GM12878 (cell line): ENCODE results near the gene NSUN2. TPM values are rescaled to one million over a fixed set of nuclear protein-coding genes. Genes with fewer than 3 reads are reported as not detected.
A peak's percentile ranks its signal among the peaks of the same experiment; 100 is the strongest.

Experiments used
- ATAC-seq: fragments of 200-7000 bp; cut with Tn5 transposase; 3 replicates; pipeline ENCODE4 v1.9.1; 2020; ENCODE audit warnings: mild to moderate bottlenecking, moderate library complexity
- BruUV-seq: library from RNA; stranded (reverse); fragments of 400-500 nt; replicated peaks from 2 replicates; lab custom pipeline; 2021; lab: Mats Ljungman, UMichigan
- CTCF ChIA-PET: fragments of 300-600 bp; sonication (Branson Sonifier 250); formaldehyde crosslinking; extraction: SDS; loops from one replicate; lab custom pipeline; 2021; ENCODE audit warnings: inconsistent platforms; lab: Yijun Ruan, JAX
- POLR2A ChIA-PET: fragments of 350-600 bp; formaldehyde crosslinking; extraction: SDS; loops from one replicate; lab custom pipeline; 2021; ENCODE audit warnings: inconsistent platforms; lab: Charles Lee
- RAD21 ChIA-PET: fragments of 300-600 bp; sonication (Branson Sonifier 250); formaldehyde crosslinking; loops from one replicate; lab custom pipeline; 2023; ENCODE audit warnings: antibody characterized with exemption; ENCODE audit not compliant: unreplicated experiment; lab: Charles Lee
- SMC1A ChIA-PET: fragments of 300-600 bp; sonication (Branson Sonifier 250); formaldehyde crosslinking; loops from one replicate; lab custom pipeline; 2023; ENCODE audit not compliant: unreplicated experiment, uncharacterized antibody; lab: Charles Lee
- DNase-seq: peaks from one replicate; pipeline ENCODE4 v3.0.0-alpha.2; 2011; ENCODE audit warnings: low read depth, low spot score
- FAIRE-seq: peaks from 3 replicates; lab custom pipeline; 2011; peaks lifted over from hg19 to GRCh38; lab: Jason Lieb, UNC
- H2AFZ ChIP-seq: 2 replicates; pipeline ENCODE4 v1.6.0; 2011; ENCODE audit warnings: low read depth, low read length, control low read depth; ENCODE audit not compliant: control insufficient read depth
- H3K27ac ChIP-seq: 2 replicates; pipeline ENCODE4 v1.5.1; 2011; ENCODE audit warnings: control low read depth; ENCODE audit not compliant: control insufficient read depth, insufficient read depth
- H3K27me3 ChIP-seq, 2 experiments: replicated peaks in 1 of 2; 2 replicates each; pipeline versions ENCODE4 v1.6.0 to v1.6.1; 2011; ENCODE audit warnings: low read length in 1 of 2; ENCODE audit not compliant: control insufficient read depth in 2 of 2, insufficient read depth in 2 of 2
- H3K36me3 ChIP-seq, 2 experiments: 2 replicates each; pipeline ENCODE4 v1.5.1; 2011; ENCODE audit warnings: low read length in 1 of 2; ENCODE audit not compliant: control insufficient read depth in 2 of 2, insufficient read depth in 2 of 2
- H3K4me1 ChIP-seq: 2 replicates; pipeline ENCODE4 v1.6.1; 2011; ENCODE audit warnings: mild to moderate bottlenecking, low read length, moderate library complexity, mixed read lengths; ENCODE audit not compliant: control insufficient read depth, insufficient read depth
- H3K4me2 ChIP-seq: 2 replicates; pipeline ENCODE4 v1.6.0; 2011; ENCODE audit warnings: control low read depth; ENCODE audit not compliant: control insufficient read depth, insufficient read depth
- H3K4me3 ChIP-seq: fragments of 200-600 bp; sonication (generic); 2 replicates; pipeline ENCODE4 v1.5.1; 2016
- H3K79me2 ChIP-seq: 2 replicates; pipeline ENCODE4 v1.6.0; 2011; ENCODE audit warnings: low read length; ENCODE audit not compliant: control insufficient read depth, insufficient read depth
- H3K9ac ChIP-seq: 2 replicates; pipeline ENCODE4 v1.8.0; 2011; ENCODE audit warnings: low read length, control low read depth, mixed read lengths; ENCODE audit not compliant: control insufficient read depth, insufficient read depth
- H3K9me3 ChIP-seq: replicated peaks from 3 replicates; pipeline ENCODE4 v1.5.1; 2011; ENCODE audit warnings: mild to moderate bottlenecking, low read length; ENCODE audit not compliant: control insufficient read depth, insufficient read depth
- H4K20me1 ChIP-seq: 2 replicates; pipeline ENCODE4 v1.6.0; 2011; ENCODE audit not compliant: control insufficient read depth, insufficient read depth
- EGR1 ChIP-seq, 2 experiments: IDR thresholded peaks; 1 replicate in 1 of 2; 2 replicates in 1 of 2; pipeline ENCODE4 v1.6.1; 2011 to 2012; ENCODE audit warnings: low read depth in 2 of 2, low read length in 2 of 2, borderline replicate concordance in 1 of 2, mild to moderate bottlenecking in 1 of 2, moderate library complexity in 1 of 2
- ETV6 ChIP-seq, 2 experiments: fragments of 450-650 bp in 1 of 2; IDR thresholded peaks in 1 of 2; conservative IDR thresholded peaks in 1 of 2; 2 replicates each; pipeline ENCODE4 v1.6.1; 2014; ENCODE audit warnings: antibody characterized with exemption in 1 of 2, borderline replicate concordance in 1 of 2, low read depth in 1 of 2, mild to moderate bottlenecking in 1 of 2, moderate library complexity in 1 of 2
- MXI1 ChIP-seq: fragments of 150-350 bp; IDR thresholded peaks from 2 replicates; pipeline ENCODE4 v1.6.1; 2011; ENCODE audit warnings: low read depth, mild to moderate bottlenecking, inconsistent platforms, low read length, improper control_type of control experiment
- NFXL1 ChIP-seq: fragments of 450-650 bp; IDR thresholded peaks from 2 replicates; pipeline ENCODE4 v1.6.1; 2017; ENCODE audit warnings: antibody characterized with exemption, mild to moderate bottlenecking, borderline replicate concordance
- NFYB ChIP-seq: IDR thresholded peaks from 2 replicates; pipeline ENCODE4 v1.6.1; 2011; ENCODE audit warnings: low read depth, mild to moderate bottlenecking, low read length, improper control_type of control experiment, moderate library complexity; ENCODE audit not compliant: insufficient read depth
- POLR2AphosphoS5 ChIP-seq: IDR thresholded peaks from 2 replicates; pipeline ENCODE4 v1.6.1; 2011; ENCODE audit warnings: mild to moderate bottlenecking, low read length, inconsistent platforms
- POU2F2 ChIP-seq: IDR thresholded peaks from 3 replicates; pipeline ENCODE4 v1.6.1; 2011; ENCODE audit warnings: low read depth, mild to moderate bottlenecking, low read length, borderline replicate concordance
- RAD21 ChIP-seq: IDR thresholded peaks from 2 replicates; pipeline ENCODE4 v1.6.1; 2011; ENCODE audit warnings: mild to moderate bottlenecking, low read depth, low read length, moderate library complexity; ENCODE audit not compliant: insufficient read depth
- RAD51 ChIP-seq: fragments of 450-650 bp; IDR thresholded peaks from 2 replicates; pipeline ENCODE4 v1.6.1; 2016; ENCODE audit warnings: moderate library complexity, mild to moderate bottlenecking, inconsistent platforms
- SREBF1 ChIP-seq: IDR thresholded peaks from 2 replicates; pipeline ENCODE4 v1.6.1; 2012; ENCODE audit warnings: mild to moderate bottlenecking, low read length
- STAT1 ChIP-seq: fragments of 450-650 bp; conservative IDR thresholded peaks from 2 replicates; pipeline ENCODE4 v1.6.1; 2014; ENCODE audit warnings: antibody characterized with exemption, mild to moderate bottlenecking
- whole genome bisulfite sequencing: methylation state at CpG from one replicate; pipeline ENCODE4 v1.1.6; 2016; ENCODE audit warnings: low lambda C conversion rate; ENCODE audit not compliant: insufficient replicate concordance, insufficient coverage; ENCODE audit errors: missing lambda C conversion rate; 5-methylcytosine and 5-hydroxymethylcytosine counted together
- in situ Hi-C: fragments of 300-500 bp; cut with MboI; formaldehyde crosslinking; loops from 9 replicates; pipeline ENCODE4 v1.14.3; 2018; ENCODE audit warnings: mixed read lengths
- intact Hi-C: fragments of 100-400 bp; cut with micrococcal nuclease; formaldehyde crosslinking; loops from one replicate; pipeline ENCODE4 v1.14.2; 2022; ENCODE audit not compliant: unreplicated experiment
- polyA plus RNA-seq, 11 experiments: library from polyadenylated mRNA; depleted of rRNA in 4 of 11; unstranded in 6 of 11; stranded (reverse) in 5 of 11; fragments of >200 nt; fragmentation: Nextera tagmentation in 4 of 11; fragmentation: Illumina TruSeq in 1 of 11; extraction: Ambion mirVana in 4 of 11; extraction: Trizol in 1 of 11; gene quantifications; 1 replicate in 1 of 11; 2 replicates in 10 of 11; pipeline versions ENCODE4 v1.2.1 to v1.2.3, GENCODE V29; 2011 to 2016; ENCODE audit warnings: inconsistent platforms in 2 of 11, missing spikeins in 2 of 11, low read depth in 1 of 11
- total RNA-seq, 4 experiments: library from RNA; depleted of rRNA in 3 of 4; stranded (reverse); fragments of >200 nt in 3 of 4; fragmentation: Illumina TruSeq in 1 of 4; extraction: Trizol in 1 of 4; gene quantifications; 2 replicates each; pipeline versions ENCODE4 v1.2.1 to v1.2.3, GENCODE V29; 2013 to 2021
- TF ChIP-seq, protein P1 (sequence below): IDR thresholded peaks from 2 replicates; pipeline ENCODE4 v1.6.1; 2011; ENCODE audit warnings: mild to moderate bottlenecking, low read depth, low read length, moderate library complexity; ENCODE audit not compliant: insufficient replicate concordance

Gene NSUN2
- total and polyA plus RNA-seq, 10 of the 15 experiments (the other 5 are each of a cell fraction or from before 2014, with no cell fraction given) = 8.0 to 112 (median 91.1) TPM

DNA sequence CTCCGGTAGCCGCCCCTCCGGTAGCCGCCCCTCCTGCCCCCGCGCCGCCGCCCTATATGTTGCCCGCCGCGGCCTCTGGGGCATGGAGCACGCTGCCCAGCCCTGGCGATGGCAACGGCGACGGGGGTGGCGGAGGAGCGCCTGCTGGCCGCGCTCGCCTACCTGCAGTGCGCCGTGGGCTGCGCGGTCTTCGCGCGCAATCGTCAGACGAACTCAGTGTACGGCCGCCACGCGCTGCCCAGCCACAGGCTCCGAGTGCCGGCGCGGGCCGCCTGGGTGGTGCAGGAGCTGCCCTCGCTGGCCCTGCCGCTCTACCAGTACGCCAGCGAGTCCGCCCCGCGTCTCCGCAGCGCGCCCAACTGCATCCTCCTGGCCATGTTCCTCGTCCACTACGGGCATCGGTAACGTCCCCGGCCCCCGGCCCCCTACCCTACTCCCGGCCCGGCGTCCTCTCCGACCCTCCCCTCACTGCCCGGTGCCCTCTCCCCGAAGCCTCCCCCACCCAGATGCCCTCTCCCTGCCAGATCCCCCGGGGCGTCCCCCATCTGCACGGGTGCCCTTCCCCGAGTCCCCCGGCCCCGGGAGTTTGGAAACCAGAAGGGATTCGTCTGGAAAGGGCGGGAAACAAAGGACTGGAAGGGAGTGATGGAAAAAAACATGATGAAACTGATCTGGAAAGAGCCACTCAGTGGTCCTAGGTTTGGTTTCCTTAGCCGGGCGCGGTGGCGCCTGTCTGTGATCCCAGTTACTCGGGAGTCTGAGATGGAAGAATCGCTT lies 813 bp upstream of the NSUN2 start (continued):
- TF ChIP-seq MXI1 (no peak), NFXL1 (no peak), POU2F2 (no peak), STAT1 (no peak)

DNA sequence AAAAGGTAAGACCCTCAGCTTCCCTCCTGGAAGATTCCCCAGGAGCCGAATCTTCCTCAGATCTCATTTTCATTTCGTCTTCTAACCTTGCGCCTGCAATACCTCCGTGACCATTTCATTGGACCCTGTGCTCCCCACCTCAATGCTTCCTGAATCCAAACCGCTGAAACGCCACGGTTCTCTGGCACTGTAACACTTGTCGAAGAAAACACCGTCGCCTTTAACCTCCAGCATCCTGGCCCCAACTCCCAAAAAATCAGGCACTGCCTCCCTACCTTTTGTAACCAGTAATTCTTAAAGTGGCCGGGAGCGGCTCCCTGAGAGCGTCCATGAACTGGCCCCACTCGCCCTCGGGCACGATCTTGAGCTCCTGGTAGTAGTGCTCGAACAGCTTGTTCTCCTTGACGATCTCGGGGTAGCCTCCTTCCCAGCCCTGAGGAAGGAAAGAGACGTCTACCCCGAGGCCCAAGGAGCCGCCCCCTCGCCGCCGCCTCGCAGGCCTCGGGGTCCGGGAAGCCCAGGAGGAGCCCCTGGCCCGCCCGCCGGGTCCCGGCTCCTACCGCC lies 438 bp downstream of the NSUN2 start:
- TSS peak; percentile 53 for BruUV-seq
- DNase-seq = no peak

More for the DNA sequence above, 438 bp downstream of the NSUN2 start:
- WGBS = 2% methylated on average over 33 of the region's 33 CpGs
- H3K4me1 ChIP-seq = peaks cover 4% of the 10 kb centered on the region; the same call in 1 of the 2 replicates
- H3K79me2 ChIP-seq = peaks cover 58% of the 10 kb centered on the region
- RAD21 ChIA-PET = interaction anchor here (0.6 to 4.4 kb wide), 14 partner anchors 9 to 148 kb away, joined by 3 to 32 read pairs (median 4); partner anchors contain the start of gene TENT4A
- TF ChIP-seq EGR1 (IDR thresholded peaks at IDR 0.05; ENCODE audit: borderline replicate concordance in 1 of 2, low read depth in 2 of 2, low read length in 2 of 2) = peak in 1 of 2 experiments; percentile 11; a peak in 1 of 3 replicates
- 0 out of 4 replicates have a peak, but pooled peaks of 1 of the 2 experiments have one; percentile 2 for TF ChIP-seq ETV6 (conservative IDR thresholded peaks at IDR 0.05 in 1 of 2, IDR thresholded peaks at IDR 0.05 in 1 of 2; ENCODE audit: borderline replicate concordance in 1 of 2, low read depth in 1 of 2)
- TF ChIP-seq, protein P1, sequence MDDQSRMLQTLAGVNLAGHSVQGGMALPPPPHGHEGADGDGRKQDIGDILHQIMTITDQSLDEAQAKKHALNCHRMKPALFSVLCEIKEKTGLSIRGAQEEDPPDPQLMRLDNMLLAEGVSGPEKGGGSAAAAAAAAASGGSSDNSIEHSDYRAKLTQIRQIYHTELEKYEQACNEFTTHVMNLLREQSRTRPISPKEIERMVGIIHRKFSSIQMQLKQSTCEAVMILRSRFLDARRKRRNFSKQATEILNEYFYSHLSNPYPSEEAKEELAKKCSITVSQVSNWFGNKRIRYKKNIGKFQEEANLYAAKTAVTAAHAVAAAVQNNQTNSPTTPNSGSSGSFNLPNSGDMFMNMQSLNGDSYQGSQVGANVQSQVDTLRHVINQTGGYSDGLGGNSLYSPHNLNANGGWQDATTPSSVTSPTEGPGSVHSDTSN = peak; percentile 6
- TF ChIP-seq RAD51 = no peak
- no peak for TF ChIP-seq NFYB
- 0 out of 2 replicates have a peak, but pooled peaks have one; percentile 18 for TF ChIP-seq RAD21
- no peak for TF ChIP-seq SREBF1
- peak; percentile 45; the same call in 1 of the 2 replicates for TF ChIP-seq POLR2AphosphoS5
- TF ChIP-seq, all 136 proteins: peak for 5
- Histone ChIP-seq H3K27ac (peak overlapping the region; percentile 97), H4K20me1 (no peaks in the 10 kb centered on the region; the same call in 1 of the 2 replicates), H3K9ac (peak overlapping the region; percentile 98), H2AFZ (peak overlapping the region; percentile 83), H3K4me3 (peak overlapping the region; percentile 98), H3K4me2 (peak overlapping the region; percentile 65), H3K36me3 (peaks cover 0 to 27% of the 10 kb centered on the region in 2 experiments; a peak in 2 of 4 replicates), H3K27me3 (no peaks in the 10 kb centered on the region), H3K9me3 (no peaks in the 10 kb centered on the region; the same call in 2 of the 3 replicates)
- FAIRE-seq = no peak
- in situ Hi-C loops = loop anchor here (5.0 kb wide), 1 partner anchor 105 kb away; no protein-coding TSS in a partner anchor
- intact Hi-C loops = loop anchor here (2.0 to 5.0 kb wide), 3 partner anchors 104 to 145 kb away; no protein-coding TSS in a partner anchor
- ChIA-PET CTCF (interaction anchor here (1.0 to 2.8 kb wide), 9 partner anchors 17 to 113 kb away, joined by 3 to 19 read pairs (median 4); no protein-coding TSS in a partner anchor), POLR2A (interaction anchor here (1.0 to 1.6 kb wide), 5 partner anchors 10 to 104 kb away, joined by 4 to 6 read pairs (median 4); no protein-coding TSS in a partner anchor), SMC1A (interaction anchor here (0.7 to 4.0 kb wide), 15 partner anchors 8 to 112 kb away, joined by 3 to 24 read pairs (median 5); no protein-coding TSS in a partner anchor)
- ATAC-seq = peak; percentile 48
